ENCODE measurements around the gene GOLGA1. TPM values are rescaled to one million over a fixed set of nuclear protein-coding genes. Genes with fewer than 3 reads are reported as not detected.

GOLGA1 gene
- total RNA-seq, 1 experiment from 2014 or later = 9.6 TPM

- no peak for TF ChIP-seq STAT6 (CRISPR knock-in tag; conservative IDR thresholded peaks at IDR 0.05; ENCODE audit: low read depth)
- no peak for TF ChIP-seq GRHL2 (CRISPR knock-in tag; IDR thresholded peaks at IDR 0.05; ENCODE audit: insufficient replicate concordance, severe bottlenecking)
- TF ChIP-seq, protein P1, sequence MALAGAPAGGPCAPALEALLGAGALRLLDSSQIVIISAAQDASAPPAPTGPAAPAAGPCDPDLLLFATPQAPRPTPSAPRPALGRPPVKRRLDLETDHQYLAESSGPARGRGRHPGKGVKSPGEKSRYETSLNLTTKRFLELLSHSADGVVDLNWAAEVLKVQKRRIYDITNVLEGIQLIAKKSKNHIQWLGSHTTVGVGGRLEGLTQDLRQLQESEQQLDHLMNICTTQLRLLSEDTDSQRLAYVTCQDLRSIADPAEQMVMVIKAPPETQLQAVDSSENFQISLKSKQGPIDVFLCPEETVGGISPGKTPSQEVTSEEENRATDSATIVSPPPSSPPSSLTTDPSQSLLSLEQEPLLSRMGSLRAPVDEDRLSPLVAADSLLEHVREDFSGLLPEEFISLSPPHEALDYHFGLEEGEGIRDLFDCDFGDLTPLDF (CRISPR knock-in tag; IDR thresholded peaks at IDR 0.05) = no peak
- TF ChIP-seq, protein P2, sequence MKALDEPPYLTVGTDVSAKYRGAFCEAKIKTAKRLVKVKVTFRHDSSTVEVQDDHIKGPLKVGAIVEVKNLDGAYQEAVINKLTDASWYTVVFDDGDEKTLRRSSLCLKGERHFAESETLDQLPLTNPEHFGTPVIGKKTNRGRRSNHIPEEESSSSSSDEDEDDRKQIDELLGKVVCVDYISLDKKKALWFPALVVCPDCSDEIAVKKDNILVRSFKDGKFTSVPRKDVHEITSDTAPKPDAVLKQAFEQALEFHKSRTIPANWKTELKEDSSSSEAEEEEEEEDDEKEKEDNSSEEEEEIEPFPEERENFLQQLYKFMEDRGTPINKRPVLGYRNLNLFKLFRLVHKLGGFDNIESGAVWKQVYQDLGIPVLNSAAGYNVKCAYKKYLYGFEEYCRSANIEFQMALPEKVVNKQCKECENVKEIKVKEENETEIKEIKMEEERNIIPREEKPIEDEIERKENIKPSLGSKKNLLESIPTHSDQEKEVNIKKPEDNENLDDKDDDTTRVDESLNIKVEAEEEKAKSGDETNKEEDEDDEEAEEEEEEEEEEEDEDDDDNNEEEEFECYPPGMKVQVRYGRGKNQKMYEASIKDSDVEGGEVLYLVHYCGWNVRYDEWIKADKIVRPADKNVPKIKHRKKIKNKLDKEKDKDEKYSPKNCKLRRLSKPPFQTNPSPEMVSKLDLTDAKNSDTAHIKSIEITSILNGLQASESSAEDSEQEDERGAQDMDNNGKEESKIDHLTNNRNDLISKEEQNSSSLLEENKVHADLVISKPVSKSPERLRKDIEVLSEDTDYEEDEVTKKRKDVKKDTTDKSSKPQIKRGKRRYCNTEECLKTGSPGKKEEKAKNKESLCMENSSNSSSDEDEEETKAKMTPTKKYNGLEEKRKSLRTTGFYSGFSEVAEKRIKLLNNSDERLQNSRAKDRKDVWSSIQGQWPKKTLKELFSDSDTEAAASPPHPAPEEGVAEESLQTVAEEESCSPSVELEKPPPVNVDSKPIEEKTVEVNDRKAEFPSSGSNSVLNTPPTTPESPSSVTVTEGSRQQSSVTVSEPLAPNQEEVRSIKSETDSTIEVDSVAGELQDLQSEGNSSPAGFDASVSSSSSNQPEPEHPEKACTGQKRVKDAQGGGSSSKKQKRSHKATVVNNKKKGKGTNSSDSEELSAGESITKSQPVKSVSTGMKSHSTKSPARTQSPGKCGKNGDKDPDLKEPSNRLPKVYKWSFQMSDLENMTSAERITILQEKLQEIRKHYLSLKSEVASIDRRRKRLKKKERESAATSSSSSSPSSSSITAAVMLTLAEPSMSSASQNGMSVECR (CRISPR knock-in tag; IDR thresholded peaks at IDR 0.05; ENCODE audit: borderline replicate concordance) = peak; percentile 59; the same call in 1 of the 2 replicates
- TF ChIP-seq FOXK1 (CRISPR knock-in tag; IDR thresholded peaks at IDR 0.05) = peak; percentile 89
- no peak for TF ChIP-seq E2F4 (CRISPR knock-in tag; IDR thresholded peaks at IDR 0.05; ENCODE audit: borderline replicate concordance, low read depth)
- 0 out of 2 replicates have a peak, but pooled peaks have one; percentile 48 for TF ChIP-seq EMX1 (CRISPR knock-in tag; IDR thresholded peaks at IDR 0.05)
- no peak for TF ChIP-seq USF1 (CRISPR knock-in tag; IDR thresholded peaks at IDR 0.05)
- TF ChIP-seq, protein P3, sequence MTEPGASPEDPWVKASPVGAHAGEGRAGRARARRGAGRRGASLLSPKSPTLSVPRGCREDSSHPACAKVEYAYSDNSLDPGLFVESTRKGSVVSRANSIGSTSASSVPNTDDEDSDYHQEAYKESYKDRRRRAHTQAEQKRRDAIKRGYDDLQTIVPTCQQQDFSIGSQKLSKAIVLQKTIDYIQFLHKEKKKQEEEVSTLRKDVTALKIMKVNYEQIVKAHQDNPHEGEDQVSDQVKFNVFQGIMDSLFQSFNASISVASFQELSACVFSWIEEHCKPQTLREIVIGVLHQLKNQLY (CRISPR knock-in tag; IDR thresholded peaks at IDR 0.05) = no peak
- no peak for TF ChIP-seq TCF7 (CRISPR knock-in tag; IDR thresholded peaks at IDR 0.05; ENCODE audit: low read depth)
- TF ChIP-seq JAZF1 (CRISPR knock-in tag; IDR thresholded peaks at IDR 0.05) = no peak
- TF ChIP-seq GABPB1 (CRISPR knock-in tag; IDR thresholded peaks at IDR 0.05) = peak; percentile 91
- peak; percentile 96 for TF ChIP-seq SP1 (CRISPR knock-in tag; conservative IDR thresholded peaks at IDR 0.05)
- TF ChIP-seq, protein P4, sequence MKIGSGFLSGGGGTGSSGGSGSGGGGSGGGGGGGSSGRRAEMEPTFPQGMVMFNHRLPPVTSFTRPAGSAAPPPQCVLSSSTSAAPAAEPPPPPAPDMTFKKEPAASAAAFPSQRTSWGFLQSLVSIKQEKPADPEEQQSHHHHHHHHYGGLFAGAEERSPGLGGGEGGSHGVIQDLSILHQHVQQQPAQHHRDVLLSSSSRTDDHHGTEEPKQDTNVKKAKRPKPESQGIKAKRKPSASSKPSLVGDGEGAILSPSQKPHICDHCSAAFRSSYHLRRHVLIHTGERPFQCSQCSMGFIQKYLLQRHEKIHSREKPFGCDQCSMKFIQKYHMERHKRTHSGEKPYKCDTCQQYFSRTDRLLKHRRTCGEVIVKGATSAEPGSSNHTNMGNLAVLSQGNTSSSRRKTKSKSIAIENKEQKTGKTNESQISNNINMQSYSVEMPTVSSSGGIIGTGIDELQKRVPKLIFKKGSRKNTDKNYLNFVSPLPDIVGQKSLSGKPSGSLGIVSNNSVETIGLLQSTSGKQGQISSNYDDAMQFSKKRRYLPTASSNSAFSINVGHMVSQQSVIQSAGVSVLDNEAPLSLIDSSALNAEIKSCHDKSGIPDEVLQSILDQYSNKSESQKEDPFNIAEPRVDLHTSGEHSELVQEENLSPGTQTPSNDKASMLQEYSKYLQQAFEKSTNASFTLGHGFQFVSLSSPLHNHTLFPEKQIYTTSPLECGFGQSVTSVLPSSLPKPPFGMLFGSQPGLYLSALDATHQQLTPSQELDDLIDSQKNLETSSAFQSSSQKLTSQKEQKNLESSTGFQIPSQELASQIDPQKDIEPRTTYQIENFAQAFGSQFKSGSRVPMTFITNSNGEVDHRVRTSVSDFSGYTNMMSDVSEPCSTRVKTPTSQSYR (CRISPR knock-in tag; IDR thresholded peaks at IDR 0.05) = peak; percentile 99
- no peak for TF ChIP-seq RORB (CRISPR knock-in tag; IDR thresholded peaks at IDR 0.05)
- peak; percentile 83 for TF ChIP-seq ETV6 (CRISPR knock-in tag; IDR thresholded peaks at IDR 0.05)
- TF ChIP-seq CREM (CRISPR knock-in tag; IDR thresholded peaks at IDR 0.05) = peak; percentile 95
- TF ChIP-seq PRRX2 (CRISPR knock-in tag; IDR thresholded peaks at IDR 0.05) = no peak
- peak; percentile 24; the same call in 1 of the 2 replicates for TF ChIP-seq ATF1 (CRISPR knock-in tag; IDR thresholded peaks at IDR 0.05)
These were observed at the start of gene GOLGA1 (continued) for GRCh38 chr9:124940894-124941678.

Measured in WTC11 (cell line).